HEK293T (cell line): ENCODE measurements around the gene ANO3.

ENCODE experiments used
- BHLHE40 ChIP-seq: fragments of 450-650 bp; IDR thresholded peaks from 2 replicates; pipeline ENCODE4 v1.6.1; 2016; ENCODE audit warnings: mild to moderate bottlenecking, moderate library complexity, borderline replicate concordance
- CTBP1 ChIP-seq: fragments of 450-650 bp; IDR thresholded peaks from 2 replicates; pipeline ENCODE4 v1.6.1; 2016; ENCODE audit warnings: borderline replicate concordance
- HDGF ChIP-seq: fragments of 450-650 bp; IDR thresholded peaks from 2 replicates; pipeline ENCODE4 v1.6.1; 2017; ENCODE audit warnings: antibody characterized with exemption, borderline replicate concordance
- NFRKB ChIP-seq: fragments of 450-650 bp; IDR thresholded peaks from 2 replicates; pipeline ENCODE4 v1.6.1; 2016; ENCODE audit warnings: mild to moderate bottlenecking, moderate library complexity
- PKNOX1 ChIP-seq: fragments of 450-650 bp; IDR thresholded peaks from 2 replicates; pipeline ENCODE4 v1.6.1; 2016
- SP1 ChIP-seq: fragments of 450-650 bp; IDR thresholded peaks from 2 replicates; pipeline ENCODE4 v1.6.1; 2017
- TARDBP ChIP-seq: fragments of 450-650 bp; IDR thresholded peaks from 2 replicates; pipeline ENCODE4 v1.6.1; 2016

GRCh38 chr11:26522912-26523610 lies 191.1 kb downstream of the ANO3 start:
- no peak for TF ChIP-seq HDGF
- no peak for TF ChIP-seq SP1
- no peak for TF ChIP-seq NFRKB
- no peak for TF ChIP-seq CTBP1
- TF ChIP-seq TARDBP, result no peak
- no peak for TF ChIP-seq BHLHE40
- TF ChIP-seq PKNOX1, result no peak
